ENCODE results near the gene ZSCAN32. TPM values are rescaled to one million over a fixed set of nuclear protein-coding genes. Genes with fewer than 3 reads are reported as not detected.

Gene ZSCAN32
- polyA plus RNA-seq, 4 donors = 15.2 to 19.0 (median 17.6) TPM

GRCh38 chr16:3362931-3363330, 37.9 kb downstream of the ZSCAN32 start:
- no peak for DNase-seq (ENCODE audit: low read depth in 4 of 4, low spot score in 3 of 4)

- DNase-seq (ENCODE audit: low read depth in 4 of 4, low spot score in 3 of 4) = no peak
These were observed 41.9 kb downstream of the ZSCAN32 start for GRCh38 chr16:3358871-3359270.

GRCh38 chr16:3356118-3356517, 44.7 kb downstream of the ZSCAN32 start:
- no peak for DNase-seq (ENCODE audit: low read depth in 4 of 4, low spot score in 3 of 4)

- no peak for DNase-seq (ENCODE audit: low read depth in 4 of 4, low spot score in 3 of 4)
These were observed 45.2 kb downstream of the ZSCAN32 start, which contains the start of gene OR2C1 for GRCh38 chr16:3355589-3355988. TSS of gene OR2C1 (plus strand) at chr16:3355889. CDS start at chr16:3355941, 52 bp downstream.

GRCh38 chr16:3349175-3349574, 51.6 kb downstream of the ZSCAN32 start:
- no peak for DNase-seq (ENCODE audit: low read depth in 4 of 4, low spot score in 3 of 4)

GRCh38 chr16:3348547-3349167, 52.1 kb downstream of the ZSCAN32 start:
- DNase-seq (ENCODE audit: low read depth in 4 of 4, low spot score in 3 of 4) = no peak

- DNase-seq (ENCODE audit: low read depth in 4 of 4, low spot score in 3 of 4) = no peak
These were observed 53.2 kb downstream of the ZSCAN32 start for GRCh38 chr16:3347586-3347985.

GRCh38 chr16:3346041-3346440, 54.8 kb downstream of the ZSCAN32 start:
- DNase-seq (ENCODE audit: low read depth in 4 of 4, low spot score in 3 of 4) = no peak

Other genes with a start within 250 kb of the ZSCAN32 start
- not detected for gene OR1F1, start 212.8 kb downstream of the ZSCAN32 start, polyA plus RNA-seq (ENCODE audit: insufficient read length in 4 of 4)
- gene ZNF200, start 165.8 kb downstream of the ZSCAN32 start, polyA plus RNA-seq (ENCODE audit: insufficient read length in 4 of 4) = 10 to 100 TPM; 12.0 to 14.9 (median 13.5) TPM
- under 1 TPM; 0.22 to 0.47 (median 0.29) TPM for gene MEFV, start 144.4 kb downstream of the ZSCAN32 start, polyA plus RNA-seq (ENCODE audit: insufficient read length in 4 of 4)
- 10 to 100 TPM; 44.0 to 53.6 (median 46.0) TPM for gene ZNF263, start 117.5 kb downstream of the ZSCAN32 start, polyA plus RNA-seq (ENCODE audit: insufficient read length in 4 of 4)
- gene TIGD7, start 95.6 kb downstream of the ZSCAN32 start, polyA plus RNA-seq (ENCODE audit: insufficient read length in 4 of 4) = 10 to 100 TPM; 12.6 to 16.4 (median 13.4) TPM
- gene ZNF75A, start 95.5 kb downstream of the ZSCAN32 start, polyA plus RNA-seq (ENCODE audit: insufficient read length in 4 of 4) = 10 to 100 TPM; 39.4 to 57.7 (median 50.7) TPM
- gene OR2C1, start 45.1 kb downstream of the ZSCAN32 start, polyA plus RNA-seq (ENCODE audit: insufficient read length in 4 of 4) = 1 to 10 TPM in 1 of 4 donors, under 1 TPM in 3; 0.31 to 1.0 (median 0.62) TPM
- 10 to 100 TPM; 12.1 to 17.2 (median 15.7) TPM for gene ZNF174, start 211 bp upstream of the ZSCAN32 start, polyA plus RNA-seq (ENCODE audit: insufficient read length in 4 of 4)
- gene ZNF597, start 42.5 kb upstream of the ZSCAN32 start, polyA plus RNA-seq (ENCODE audit: insufficient read length in 4 of 4) = 1 to 10 TPM; 3.4 to 4.2 (median 3.9) TPM
- gene NAA60, start 42.7 kb upstream of the ZSCAN32 start, polyA plus RNA-seq (ENCODE audit: insufficient read length in 4 of 4) = 10 to 100 TPM; 48.3 to 83.9 (median 69.6) TPM
- not detected for gene C16orf90, start 94.5 kb upstream of the ZSCAN32 start, polyA plus RNA-seq (ENCODE audit: insufficient read length in 4 of 4)
- gene CLUAP1, start 100.0 kb upstream of the ZSCAN32 start, polyA plus RNA-seq (ENCODE audit: insufficient read length in 4 of 4) = 10 to 100 TPM; 47.0 to 65.6 (median 57.6) TPM
- gene NLRC3, start 176.4 kb upstream of the ZSCAN32 start, polyA plus RNA-seq (ENCODE audit: insufficient read length in 4 of 4) = 1 to 10 TPM; 1.3 to 2.3 (median 1.7) TPM
- 1 to 10 TPM; 4.1 to 7.1 (median 5.4) TPM for gene SLX4, start 210.6 kb upstream of the ZSCAN32 start, polyA plus RNA-seq (ENCODE audit: insufficient read length in 4 of 4)